Bronchial epithelial cell (primary cell): ENCODE data around the gene TEX29. TPM values are rescaled to one million over a fixed set of nuclear protein-coding genes. Genes with fewer than 3 reads are reported as not detected.

ENCODE experiments used
- DNase-seq: peaks from one replicate; pipeline ENCODE4 v3.0.0-alpha.2; 2010; ENCODE audit warnings: low read depth
- FAIRE-seq: peaks from 2 replicates; lab custom pipeline; 2011; peaks lifted over from hg19 to GRCh38; lab: Jason Lieb, UNC
- H3K27me3 ChIP-seq: 2 replicates; pipeline ENCODE4 v1.5.1; 2011; ENCODE audit warnings: low read length; ENCODE audit not compliant: control insufficient read depth, insufficient read depth
- H3K36me3 ChIP-seq: 2 replicates; pipeline ENCODE4 v1.5.1; 2011; ENCODE audit warnings: low read length; ENCODE audit not compliant: control insufficient read depth, insufficient read depth
- H3K4me3 ChIP-seq: 2 replicates; pipeline ENCODE4 v1.5.1; 2011; ENCODE audit warnings: mild to moderate bottlenecking, low read depth, low read length, control low read depth
- CTCF ChIP-seq: IDR thresholded peaks from 2 replicates; pipeline ENCODE4 v1.5.1; 2011; ENCODE audit warnings: mild to moderate bottlenecking, moderate library complexity, low read length, control low read depth, inconsistent platforms; ENCODE audit not compliant: insufficient read depth, severe bottlenecking
- total RNA-seq: library from RNA; depleted of rRNA; stranded (reverse); fragments of >200 nt; gene quantifications from 2 replicates; pipeline ENCODE4 v1.2.1, GENCODE V29; 2014

The TEX29 gene
- total RNA-seq, 1 donor from 2014 or later, result not detected

GRCh38 chr13:111295886-111296285 lies 24.6 kb upstream of the TEX29 start:
- no peaks in the 10 kb centered on the region for H3K27me3 ChIP-seq
- FAIRE-seq, result no peak
- no peak for TF ChIP-seq CTCF

DNA sequence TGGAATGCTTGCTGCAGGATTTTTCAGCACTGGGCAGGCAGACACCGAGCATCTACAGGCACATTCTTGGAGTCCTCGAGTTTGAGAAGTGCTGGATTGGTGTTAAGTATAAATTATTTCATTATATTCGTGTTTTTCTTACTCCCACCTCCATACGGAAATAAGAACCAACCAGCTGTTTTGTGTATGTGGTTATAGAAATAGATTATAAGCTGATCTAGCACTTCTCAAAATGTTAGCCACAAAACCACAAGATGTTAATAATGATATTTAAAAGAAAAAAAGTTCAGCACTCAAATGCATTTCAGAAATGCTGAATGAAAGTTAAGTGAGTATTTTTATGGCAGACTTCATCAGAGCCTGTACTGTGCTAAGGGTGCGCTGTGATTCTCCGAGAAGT lies 24.0 kb upstream of the TEX29 start:
- TF ChIP-seq CTCF, result no peak
- Histone ChIP-seq H3K27me3 (no peaks in the 10 kb centered on the region), H3K4me3 (no peak overlapping the region), H3K36me3 (peaks cover 6% of the 10 kb centered on the region)
- DNase-seq, result no peak
- no peak for FAIRE-seq

More at GRCh38 chr13:111295886-111296285, 24.6 kb upstream of the TEX29 start:
- DNase-seq, result no peak
- Histone ChIP-seq H3K36me3 (peaks cover 9% of the 10 kb centered on the region), H3K4me3 (no peak overlapping the region)

- FAIRE-seq, result no peak
- DNase-seq, result no peak
- TF ChIP-seq CTCF, result no peak
- H3K4me3 ChIP-seq, result no peak overlapping the region
- peaks cover 4% of the 10 kb centered on the region for H3K36me3 ChIP-seq
- no peaks in the 10 kb centered on the region for H3K27me3 ChIP-seq
Observed at GRCh38 chr13:111298214-111298975, 22.0 kb upstream of the TEX29 start.

DNA sequence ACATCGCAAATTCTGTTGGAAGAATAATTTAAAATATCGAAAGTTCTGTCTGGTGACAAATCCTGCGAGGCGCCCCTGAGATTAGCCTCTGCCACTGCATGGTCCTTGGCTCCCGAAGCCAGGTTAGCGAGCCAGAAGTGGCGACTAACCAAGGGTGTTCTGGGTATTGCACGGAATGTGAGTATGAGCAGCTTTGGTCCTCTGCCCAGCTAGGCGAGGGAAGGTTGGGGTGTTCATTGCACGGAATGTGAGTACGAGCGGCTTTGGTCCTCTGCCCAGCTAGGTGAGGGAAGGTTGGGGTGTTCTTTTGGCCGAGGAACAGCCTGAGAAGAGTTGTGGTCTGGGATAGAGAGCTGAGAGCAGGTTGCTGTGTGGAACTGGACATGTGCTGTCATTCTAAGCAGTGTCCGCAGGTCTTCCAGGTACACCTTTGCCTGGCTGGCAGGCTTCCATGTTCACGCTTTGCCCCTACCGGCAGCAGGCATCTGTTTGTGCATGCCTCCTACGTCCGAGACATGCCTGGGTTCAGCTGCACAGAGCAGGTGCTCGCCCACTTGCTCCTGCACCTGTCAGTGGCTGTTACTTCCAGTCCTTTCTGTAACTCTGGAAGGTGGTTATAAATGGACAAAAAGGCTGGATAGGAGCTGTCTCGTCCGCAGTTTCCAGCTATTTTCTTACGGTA lies 18.3 kb upstream of the TEX29 start:
- peak; percentile 47 for DNase-seq
- FAIRE-seq, result no peak
- Histone ChIP-seq H3K36me3 (peaks cover 4% of the 10 kb centered on the region), H3K27me3 (no peaks in the 10 kb centered on the region), H3K4me3 (no peak overlapping the region)
- no peak for TF ChIP-seq CTCF

- H3K4me3 ChIP-seq, result no peak overlapping the region
- no peak for TF ChIP-seq CTCF
- H3K27me3 ChIP-seq, result no peaks in the 10 kb centered on the region
- DNase-seq, result no peak
- no peak for FAIRE-seq
- peaks cover 4% of the 10 kb centered on the region for H3K36me3 ChIP-seq
Observed at GRCh38 chr13:111303559-111303958, 16.9 kb upstream of the TEX29 start.
